DMS53 treated with DMSO at 0.1 percent for 48 hours (cell line): Measurements from ENCODE around the gene BRI3BP.
"Not testable (repeated sequence)": the region's sequence is repeated elsewhere in the genome, so short reads cannot be mapped to it uniquely, and the experiment has no call there.

Experiments
- DNase-seq: peaks from one replicate; lab custom pipeline; 2025; ENCODE audit not compliant: unreplicated experiment; lab: John Stamatoyannopoulos, UW

BRI3BP gene

GRCh38 chr12:125065021-125065918 is 71.8 kb downstream of the BRI3BP start, which contains the start of gene AACS:
Gene AACS (plus strand): TSS chr12:125065435. CDS start chr12:125065585, 150 bp downstream.
- peak; percentile 73 for DNase-seq

DNA sequence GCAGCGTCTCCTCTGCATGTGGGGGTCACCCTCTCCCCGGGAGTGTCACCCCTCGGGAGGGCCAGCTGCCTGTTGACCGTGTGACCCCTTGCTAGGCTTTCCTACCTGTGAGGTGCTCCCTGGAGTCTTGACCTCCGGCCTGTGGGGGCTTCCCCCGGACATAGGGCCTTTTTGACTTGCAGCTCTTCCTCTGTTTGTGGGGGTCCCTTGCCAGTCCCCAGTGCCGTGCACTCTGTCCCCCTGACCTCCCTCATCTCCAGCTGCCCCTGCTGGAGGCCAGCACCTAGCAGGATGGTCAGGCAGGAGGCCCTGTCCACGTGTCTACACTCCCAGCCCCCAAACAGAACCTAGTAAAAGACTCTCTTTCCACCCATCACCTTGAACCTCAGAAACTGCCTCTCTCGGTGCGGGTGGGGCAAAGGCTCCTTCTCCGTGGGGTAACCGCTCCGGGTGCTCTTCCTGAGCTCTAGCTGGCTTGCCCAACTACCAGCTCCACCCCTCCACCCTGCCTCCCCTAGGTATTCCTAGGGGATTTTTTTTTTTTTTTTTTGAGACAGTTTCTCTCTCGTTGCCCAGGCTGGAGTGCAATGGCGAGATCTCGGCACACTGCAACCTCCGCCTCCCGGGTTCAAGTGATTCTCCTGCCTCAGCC is 72.6 kb downstream of the BRI3BP start:
- DNase-seq, result no peak

GRCh38 chr12:125068391-125068790 is 74.9 kb downstream of the BRI3BP start:
- no peak for DNase-seq

- DNase-seq, result no peak
Observed at GRCh38 chr12:125069616-125070015, 76.2 kb downstream of the BRI3BP start.

GRCh38 chr12:125070112-125070511 is 76.7 kb downstream of the BRI3BP start:
- DNase-seq, result no peak

- no peak for DNase-seq
Observed at GRCh38 chr12:125070661-125071390, 77.4 kb downstream of the BRI3BP start.

DNA sequence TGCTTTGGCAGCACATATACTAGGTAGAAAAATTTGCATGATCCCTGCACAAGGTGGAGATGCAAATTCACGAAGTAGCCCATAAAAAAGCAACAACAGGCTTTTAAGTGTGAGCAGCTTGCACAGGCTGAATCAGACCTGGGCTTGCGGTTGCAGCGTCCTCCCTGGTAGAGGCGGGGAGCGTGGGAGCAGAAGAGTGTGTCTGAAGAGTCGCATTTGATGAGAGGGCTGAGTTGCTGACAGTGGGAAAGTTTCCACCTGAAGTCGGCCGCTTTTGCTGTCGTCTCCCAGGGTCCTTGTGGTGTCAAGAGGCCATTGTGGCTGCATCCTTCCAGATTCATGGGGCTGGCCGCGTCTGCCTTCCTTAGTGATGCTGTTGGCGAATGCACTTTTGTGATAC is 78.0 kb downstream of the BRI3BP start:
- DNase-seq, result no peak

- no peak for DNase-seq
Observed at GRCh38 chr12:125072496-125072895, 79.1 kb downstream of the BRI3BP start.

DNA sequence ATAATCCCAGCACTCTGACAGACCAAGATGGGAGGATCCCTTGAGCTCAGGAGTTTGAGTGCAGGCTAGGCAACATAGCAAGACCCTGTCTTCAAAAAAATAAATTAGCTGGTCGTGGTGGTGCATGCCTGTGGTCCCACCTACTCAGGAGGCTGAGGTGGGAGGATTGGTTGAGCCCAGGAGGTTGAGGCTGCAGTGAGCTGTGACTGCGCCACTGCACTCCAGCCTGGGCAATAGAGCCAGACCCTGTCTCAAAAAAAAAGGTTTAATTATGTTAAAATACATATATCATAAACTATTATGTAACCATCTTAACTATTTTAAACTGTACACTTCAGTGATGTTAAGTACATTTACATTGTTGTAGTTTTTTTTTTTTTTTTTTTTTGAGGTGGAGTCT is 80.8 kb downstream of the BRI3BP start:
- DNase-seq, result not testable (repeated sequence)

DNA sequence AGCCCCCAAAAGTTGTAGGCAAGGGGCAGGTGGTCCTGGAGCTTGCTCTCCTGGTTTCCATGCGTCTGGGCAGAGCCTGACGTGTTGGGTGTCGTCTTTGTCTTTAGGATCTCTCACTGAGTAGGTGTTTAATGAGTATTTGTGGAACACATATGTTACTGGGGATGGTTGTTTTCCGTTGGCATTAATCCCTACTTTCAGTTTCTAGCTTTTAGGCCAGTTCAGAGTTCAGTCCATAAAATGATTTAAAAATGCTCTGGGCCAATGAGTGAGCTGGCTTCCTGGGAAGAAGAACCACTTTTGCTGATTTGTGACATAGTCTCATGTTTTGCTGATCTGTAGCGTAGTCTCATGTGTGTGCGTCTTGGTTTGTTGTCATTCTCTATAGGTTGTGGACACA is 82.7 kb downstream of the BRI3BP start:
- DNase-seq, result no peak

DNA sequence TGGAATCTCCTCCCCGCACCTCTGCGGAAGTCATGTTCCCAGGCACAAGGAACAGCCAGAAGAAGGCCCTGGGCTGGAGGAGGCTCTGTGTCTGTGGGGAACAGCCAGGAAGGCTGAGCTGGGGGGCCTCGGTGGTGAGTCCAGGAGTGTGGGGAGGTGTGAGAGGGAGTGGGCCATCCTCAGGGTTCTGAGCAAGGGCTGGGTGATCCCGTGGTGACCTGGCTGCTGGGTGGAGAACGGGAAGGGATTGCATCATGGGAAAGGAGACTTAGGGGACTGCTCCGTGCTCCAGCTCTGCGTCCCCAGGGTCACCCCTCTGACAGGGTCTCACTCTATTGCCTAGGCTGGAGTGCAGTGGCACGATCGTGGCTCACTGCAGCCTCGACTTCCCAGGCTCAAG is 85.6 kb downstream of the BRI3BP start:
- no peak for DNase-seq

DNA sequence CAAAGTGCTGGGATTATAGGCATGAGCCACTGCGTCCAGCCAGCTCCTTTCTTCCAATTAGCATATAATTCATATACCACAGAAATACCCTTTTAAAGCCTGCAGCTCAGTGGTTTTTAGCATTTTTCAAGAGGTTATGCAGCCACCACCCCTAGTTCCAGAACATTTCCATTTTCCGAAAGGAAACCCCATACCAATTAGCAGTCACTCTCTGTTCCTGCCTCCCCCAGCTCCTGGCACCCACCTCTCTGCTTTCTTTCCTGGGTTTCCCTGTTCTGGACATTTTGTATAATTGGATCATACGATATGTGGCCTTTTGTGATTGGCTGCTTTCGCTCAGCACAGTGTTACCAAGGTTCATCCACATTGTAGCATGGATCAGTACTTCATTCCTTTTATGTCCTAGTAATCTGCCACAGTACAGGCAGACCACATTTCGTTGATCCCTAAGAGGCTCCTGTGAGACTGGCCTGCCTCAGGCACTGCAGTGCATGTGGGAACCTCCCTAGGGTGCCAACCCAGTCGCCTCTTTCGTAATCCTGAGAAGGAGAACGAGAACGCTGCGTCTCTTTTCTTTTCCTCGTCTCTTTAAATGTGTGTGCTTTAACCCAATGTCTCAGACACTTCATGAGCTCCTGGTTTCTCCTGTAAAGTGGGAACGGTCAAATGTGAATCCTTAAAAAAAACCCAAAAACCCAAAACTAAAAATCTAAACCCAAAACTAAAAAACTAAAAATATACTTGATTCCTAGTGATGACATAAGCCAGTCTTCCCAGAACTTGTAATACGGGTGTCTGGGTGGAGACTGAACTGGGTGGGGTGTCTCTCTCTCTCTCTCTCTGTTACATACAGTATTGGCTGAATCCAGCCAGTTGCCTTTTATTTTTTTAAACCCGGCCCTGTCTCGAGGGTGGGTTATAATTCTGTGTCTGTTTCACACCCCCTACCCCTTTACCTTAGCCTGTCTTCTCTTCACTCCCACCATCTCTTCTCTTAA is 86.5 kb downstream of the BRI3BP start:
- no peak for DNase-seq
